ENCODE results near the gene DNAJC22. TPM values are rescaled to one million over a fixed set of nuclear protein-coding genes. Genes with fewer than 3 reads are reported as not detected.
A peak's percentile ranks its signal among the peaks of the same experiment; 100 is the strongest.

The DNAJC22 gene
- total and polyA plus RNA-seq, 9 of the 15 experiments (the other 6 are each of a cell fraction or from before 2014, with no cell fraction given): 0.10 to 1.2 (median 0.47) TPM

GRCh38 chr12:49322367-49322707 lies 24.4 kb upstream of the DNAJC22 start (continued):
- TF ChIP-seq ZNF12 (CRISPR knock-in tag; IDR thresholded peaks at IDR 0.05) (peak; percentile 44; the same call in 1 of the 2 replicates), BCOR (IDR thresholded peaks at IDR 0.05) (peak; percentile 81; the same call in 1 of the 2 replicates), DEAF1 (CRISPR knock-in tag; IDR thresholded peaks at IDR 0.05) (peak; percentile 32; the same call in 1 of the 2 replicates), CHD1 (IDR thresholded peaks at IDR 0.05; ENCODE audit: low read length) (peak; percentile 37), FOXK1 (CRISPR knock-in tag; IDR thresholded peaks at IDR 0.05; ENCODE audit: borderline replicate concordance) (no peak), NKRF (IDR thresholded peaks at IDR 0.05; ENCODE audit: borderline replicate concordance) (peak; percentile 68; the same call in 1 of the 2 replicates), DMBX1 (CRISPR knock-in tag; IDR thresholded peaks at IDR 0.05; ENCODE audit: borderline replicate concordance) (0 out of 2 replicates have a peak, but pooled peaks have one; percentile 19), CTBP1 (IDR thresholded peaks at IDR 0.05; ENCODE audit: borderline replicate concordance) (0 out of 2 replicates have a peak, but pooled peaks have one; percentile 1), MEF2A (IDR thresholded peaks at IDR 0.05; ENCODE audit: control insufficient read depth, low read depth, low read length) (no peak), PPARD (CRISPR knock-in tag; IDR thresholded peaks at IDR 0.05) (no peak), NR1H2 (CRISPR knock-in tag; IDR thresholded peaks at IDR 0.05) (peak; percentile 79; the same call in 1 of the 2 replicates), SMARCA4 (IDR thresholded peaks at IDR 0.05) (0 out of 2 replicates have a peak, but pooled peaks have one; percentile 42)
